HepG2 (cell line): ENCODE data around the gene NTN5. TPM values are rescaled to one million over a fixed set of nuclear protein-coding genes. Genes with fewer than 3 reads are reported as not detected.
"Not testable (repeated sequence)": the region's sequence is repeated elsewhere in the genome, so short reads cannot be mapped to it uniquely, and the experiment has no call there.

Experiments
- ATAC-seq: fragments of 200-7000 bp; cut with Tn5 transposase; 3 replicates; pipeline ENCODE4 v1.9.1; 2020; ENCODE audit warnings: mild to moderate bottlenecking, moderate library complexity
- BruUV-seq: library from RNA; stranded (reverse); fragments of 400-500 nt; replicated peaks from 2 replicates; lab custom pipeline; 2021; lab: Mats Ljungman, UMichigan
- CTCF ChIA-PET: fragments of 300-600 bp; formaldehyde crosslinking; extraction: SDS; loops from one replicate; lab custom pipeline; 2021; ENCODE audit warnings: low total read pairs, inconsistent platforms, low intra/inter-chr PET ratio; lab: Yijun Ruan, JAX
- POLR2A ChIA-PET: fragments of 350-600 bp; sonication (Branson Sonifier 250); formaldehyde crosslinking; loops from one replicate; lab custom pipeline; 2020; ENCODE audit warnings: antibody characterized with exemption, inconsistent platforms; lab: Yijun Ruan, JAX
- DNase-seq: peaks from one replicate; pipeline ENCODE4 v3.0.0-alpha.2; 2015; ENCODE audit warnings: low spot score
- FAIRE-seq: peaks from 3 replicates; lab custom pipeline; 2011; peaks lifted over from hg19 to GRCh38; lab: Jason Lieb, UNC
- H2AFZ ChIP-seq: one replicate; pipeline ENCODE4 v1.6.1; 2011; ENCODE audit warnings: low read length, inconsistent platforms
- H3K27ac ChIP-seq: fragments of 300-600 bp; 3 replicates; pipeline ENCODE4 v1.8.0; 2011; ENCODE audit warnings: mixed run types, mild to moderate bottlenecking, mixed read lengths, low read length, inconsistent platforms; ENCODE audit not compliant: insufficient read depth; ENCODE audit errors: extremely low read length
- H3K27me3 ChIP-seq, 2 experiments: fragments of 200-600 bp in 1 of 2; 2 replicates in 1 of 2; 3 replicates in 1 of 2; pipeline versions ENCODE4 v1.6.0 to v1.8.0; 2011; ENCODE audit warnings: low read length in 2 of 2, mild to moderate bottlenecking in 2 of 2, moderate library complexity in 2 of 2, inconsistent platforms in 1 of 2; ENCODE audit not compliant: insufficient read depth in 2 of 2, control insufficient read depth in 1 of 2
- H3K36me3 ChIP-seq, 2 experiments: fragments of 200-600 bp in 1 of 2; replicated peaks in 1 of 2; 2 replicates in 1 of 2; 3 replicates in 1 of 2; pipeline versions ENCODE4 v1.5.1 to v1.8.0; 2011; ENCODE audit warnings: low read length in 2 of 2, inconsistent platforms in 1 of 2; ENCODE audit not compliant: insufficient read depth in 2 of 2, control insufficient read depth in 1 of 2
- H3K4me1 ChIP-seq: 2 replicates; pipeline ENCODE4 v1.5.1; 2012; ENCODE audit warnings: low read length, inconsistent platforms; ENCODE audit not compliant: insufficient read depth
- H3K4me2 ChIP-seq: 2 replicates; pipeline ENCODE4 v1.6.0; 2011; ENCODE audit warnings: low read depth, low read length, inconsistent platforms
- H3K4me3 ChIP-seq, 3 experiments: fragments of 200-600 bp in 1 of 3; sonication (generic), shearing (Covaris generic) in 1 of 3; replicated peaks in 1 of 3; 2 replicates each; pipeline ENCODE4 v1.5.1; 2011 to 2016; ENCODE audit warnings: low read length in 3 of 3, inconsistent platforms in 2 of 3, low read depth in 2 of 3, mild to moderate bottlenecking in 2 of 3, control low read depth in 1 of 3, mixed read lengths in 1 of 3; ENCODE audit not compliant: insufficient read depth in 1 of 3
- H3K79me2 ChIP-seq: one replicate; pipeline ENCODE4 v1.6.1; 2011; ENCODE audit warnings: low read length, inconsistent platforms; ENCODE audit not compliant: insufficient read depth
- H3K9ac ChIP-seq: 2 replicates; pipeline ENCODE4 v1.6.0; 2011; ENCODE audit warnings: mild to moderate bottlenecking, low read depth, low read length, inconsistent platforms; ENCODE audit not compliant: insufficient read depth
- H3K9me3 ChIP-seq: 2 replicates; pipeline ENCODE4 v1.5.1; 2012; ENCODE audit warnings: mild to moderate bottlenecking, low read length
- H4K20me1 ChIP-seq: 2 replicates; pipeline ENCODE4 v1.6.0; 2011; ENCODE audit warnings: inconsistent platforms, mild to moderate bottlenecking, low read length, moderate library complexity; ENCODE audit not compliant: insufficient read depth
- POGZ ChIP-seq: sonication (generic); formaldehyde crosslinking; IDR thresholded peaks from 2 replicates; pipeline ENCODE4 v1.4.0; 2020; ENCODE audit warnings: mild to moderate bottlenecking, missing genetic modification reagents
- POLR2AphosphoS5 ChIP-seq: IDR thresholded peaks from 2 replicates; pipeline ENCODE4 v1.6.1; 2012; ENCODE audit warnings: low read depth, low read length
- RFX1 ChIP-seq: fragments of 450-650 bp; IDR thresholded peaks from 2 replicates; pipeline ENCODE4 v1.6.1; 2017
- RFX3 ChIP-seq: IDR thresholded peaks from 2 replicates; pipeline ENCODE4 v1.6.1; 2016; ENCODE audit warnings: missing biosample characterization, missing genetic modification reagents
- ZNF230 ChIP-seq: sonication (generic); formaldehyde crosslinking; IDR thresholded peaks from 2 replicates; pipeline ENCODE4 v1.4.0; 2020; ENCODE audit warnings: mild to moderate bottlenecking, missing genetic modification reagents
- WGBS: methylation state at CpG from one replicate; pipeline ENCODE4 v1.1.6; 2017; ENCODE audit warnings: low lambda C conversion rate; 5-methylcytosine and 5-hydroxymethylcytosine counted together
- in situ Hi-C: cut with HindIII; loops from 2 replicates; pipeline ENCODE4 v1.10.0; 2017; ENCODE audit warnings: low pct_unique_long_range_greater_than_20kb; ENCODE audit not compliant: extremely low pct_ligation_motif_present
- intact Hi-C: fragments of 100-400 bp; cut with micrococcal nuclease; formaldehyde crosslinking; loops from one replicate; pipeline ENCODE4 v1.10.0; 2022; ENCODE audit not compliant: unreplicated experiment
- polyA plus RNA-seq, 8 experiments: library from polyadenylated mRNA; depleted of rRNA in 3 of 8; stranded (reverse) in 7 of 8; unstranded in 1 of 8; fragments of >200 nt; fragmentation: Illumina TruSeq in 4 of 8; extraction: Trizol in 4 of 8; gene quantifications; 2 replicates each; pipeline versions ENCODE4 v1.2.1 to v1.2.3, GENCODE V29; 2011 to 2016; ENCODE audit warnings: low read depth in 4 of 8, missing spikeins in 1 of 8, mixed read lengths in 1 of 8; ENCODE audit not compliant: insufficient read depth in 1 of 8
- total RNA-seq, 5 experiments: library from RNA; depleted of rRNA; stranded (reverse); fragments of >200 nt; fragmentation: Illumina TruSeq; extraction: Trizol; gene quantifications; 2 replicates each; pipeline ENCODE4 v1.2.3, GENCODE V29; 2016; ENCODE audit warnings: low read depth in 1 of 5

NTN5 gene
- total and polyA plus RNA-seq, 2 of the 13 experiments (the other 11 are each of a cell fraction or from before 2014, with no cell fraction given) = 0.05 TPM; not detected in 1

GRCh38 chr19:48632286-48632685 lies 40.5 kb downstream of the NTN5 start:
- DNase-seq, CTCF ChIA-PET, H3K9ac ChIP-seq, H3K4me3 ChIP-seq, BruUV-seq, in situ Hi-C loops, FAIRE-seq, intact Hi-C loops: not testable (repeated sequence)
- peaks cover 65% of the 10 kb centered on the region for H3K4me1 ChIP-seq
- 96% methylated on average over 11 of the region's 11 CpGs for WGBS
- TF ChIP-seq POGZ (CRISPR knock-in tag) = 0 out of 2 replicates have a peak, but pooled peaks have one; percentile 0
- TF ChIP-seq, all 625 proteins: peak for 1; not testable (repeated sequence) for 624
- POLR2A ChIA-PET = interaction anchor here (0.8 to 5.8 kb wide), 4 partner anchors 13 to 84 kb away, joined by 3 to 61 read pairs (median 3); partner anchors contain the start of genes RPL18 and SPHK2
- not testable (repeated sequence) for H3K9me3 ChIP-seq, H3K4me2 ChIP-seq, H3K79me2 ChIP-seq, H2AFZ ChIP-seq, H4K20me1 ChIP-seq, H3K36me3 ChIP-seq, ATAC-seq, H3K27me3 ChIP-seq
- H3K27ac ChIP-seq = peak overlapping the region; percentile 90

GRCh38 chr19:48631225-48631624 lies 41.6 kb downstream of the NTN5 start:
- Histone ChIP-seq H3K9ac (no peak overlapping the region), H3K4me3 (no peak overlapping the region), H3K27ac (peak overlapping the region; percentile 52), H3K79me2 (no peaks in the 10 kb centered on the region), H3K27me3 (no peaks in the 10 kb centered on the region), H3K36me3 (no peaks in the 10 kb centered on the region), H4K20me1 (no peaks in the 10 kb centered on the region), H3K4me2 (no peak overlapping the region; the same call in 1 of the 2 replicates), H2AFZ (no peak overlapping the region), H3K9me3 (no peaks in the 10 kb centered on the region), H3K4me1 (peaks cover 61% of the 10 kb centered on the region)
- WGBS = 83% methylated on average over 3 of the region's 3 CpGs
- DNase-seq (no peak), ATAC-seq (no peak), FAIRE-seq (no peak)
- ChIA-PET CTCF (no interaction called here), POLR2A (interaction anchor here (0.7 to 5.8 kb wide), 6 partner anchors 12 to 466 kb away, joined by 3 to 61 read pairs (median 3); partner anchors contain the start of genes FAM83E, RPL18 and SPHK2)
- no TSS peak for BruUV-seq
- intact Hi-C loops (no loop called here), in situ Hi-C loops (no loop called here)
- TF ChIP-seq ZNF230 (CRISPR knock-in tag) (no peak), RFX3 (CRISPR knock-in tag) (peak; percentile 70), RFX1 (peak; percentile 67), POLR2AphosphoS5 (0 out of 2 replicates have a peak, but pooled peaks have one; percentile 27)
